Activated T-helper 1 cell treated with anti-CD3 and anti-CD28 coated beads, Interleukin-2, amount 50 U/mL, for 16 hours (primary cell): ENCODE data around the gene DENND1A.

ENCODE experiments used
- DNase-seq, 2 donors: peaks; one replicate each; pipeline ENCODE4 v3.0.0-alpha.2; 2020; ENCODE audit warnings: low read depth in 1 of 2, low spot score in 1 of 2

DENND1A gene

GRCh38 chr9:123349691-123350480 is 580.0 kb downstream of the DENND1A start:
- DNase-seq, result peak; percentile 30 to 39

GRCh38 chr9:123349033-123349432 is 580.9 kb downstream of the DENND1A start:
- DNase-seq, result no peak

GRCh38 chr9:123348317-123348992 is 581.5 kb downstream of the DENND1A start:
- no peak for DNase-seq

GRCh38 chr9:123347289-123348060 is 582.5 kb downstream of the DENND1A start:
- no peak for DNase-seq

- DNase-seq, result no peak
Measured at GRCh38 chr9:123346826-123347225, 583.1 kb downstream of the DENND1A start.

- no peak for DNase-seq
Measured at GRCh38 chr9:123346026-123346425, 583.9 kb downstream of the DENND1A start.

GRCh38 chr9:123345567-123345955 is 584.4 kb downstream of the DENND1A start:
- DNase-seq, result no peak

- no peak for DNase-seq
Measured at GRCh38 chr9:123344192-123344949, 585.6 kb downstream of the DENND1A start.

- no peak for DNase-seq
Measured at GRCh38 chr9:123343443-123344191, 586.3 kb downstream of the DENND1A start.

- DNase-seq, result no peak
Measured at GRCh38 chr9:123342247-123342646, 587.7 kb downstream of the DENND1A start.

- no peak for DNase-seq
Measured at GRCh38 chr9:123341816-123342215, 588.1 kb downstream of the DENND1A start.

- DNase-seq, result peak; percentile 12 to 29
Measured at GRCh38 chr9:123339666-123340510, 590.0 kb downstream of the DENND1A start.

GRCh38 chr9:123338710-123339665 is 590.9 kb downstream of the DENND1A start:
- DNase-seq, result peak; percentile 10 to 36

- no peak for DNase-seq
Measured at GRCh38 chr9:123337971-123338370, 592.0 kb downstream of the DENND1A start.

- no peak for DNase-seq
Measured at GRCh38 chr9:123336959-123337358, 593.0 kb downstream of the DENND1A start.

- no peak for DNase-seq
Measured at GRCh38 chr9:123336449-123336848, 593.5 kb downstream of the DENND1A start.

- no peak for DNase-seq
Measured at GRCh38 chr9:123335986-123336329, 594.0 kb downstream of the DENND1A start.

GRCh38 chr9:123335193-123335985 is 594.5 kb downstream of the DENND1A start:
- no peak for DNase-seq
